Loucy (cell line): Measurements from ENCODE around the gene ZNF384.
A peak's percentile ranks its signal among the peaks of the same experiment; 100 is the strongest.

Source experiments
- H2AFZ ChIP-seq: fragments of 200-600 bp; sonication (generic); 2 replicates; pipeline ENCODE4 v1.6.0; 2016; ENCODE audit warnings: antibody characterized with exemption, mild to moderate bottlenecking, low read length, moderate library complexity
- H3F3A ChIP-seq: fragments of 200-600 bp; 2 replicates; pipeline ENCODE4 v1.6.0; 2016; ENCODE audit warnings: antibody characterized with exemption, low read depth, mild to moderate bottlenecking
- H3K27me3 ChIP-seq: fragments of 200-600 bp; sonication (generic); 2 replicates; pipeline ENCODE4 v1.6.1; 2014; ENCODE audit warnings: low read length, mild to moderate bottlenecking; ENCODE audit not compliant: insufficient read depth, poor library complexity, severe bottlenecking
- H3K36me3 ChIP-seq: fragments of 200-600 bp; sonication (generic); 2 replicates; pipeline ENCODE4 v1.6.1; 2016; ENCODE audit warnings: low read length; ENCODE audit not compliant: insufficient read depth
- H3K4me1 ChIP-seq: fragments of 200-600 bp; sonication (generic); 2 replicates; pipeline ENCODE4 v1.5.1; 2014; ENCODE audit warnings: low read length, mild to moderate bottlenecking; ENCODE audit not compliant: insufficient read depth, poor library complexity, severe bottlenecking
- H3K4me2 ChIP-seq: fragments of 200-600 bp; sonication (generic); 2 replicates; pipeline ENCODE4 v1.6.0; 2014; ENCODE audit warnings: antibody characterized with exemption, low read length, low read depth, mild to moderate bottlenecking; ENCODE audit not compliant: poor library complexity, severe bottlenecking
- H3K4me3 ChIP-seq: fragments of 200-600 bp; sonication (generic); 2 replicates; pipeline ENCODE4 v1.5.1; 2014; ENCODE audit warnings: low read length, mild to moderate bottlenecking, mixed read lengths; ENCODE audit not compliant: poor library complexity, severe bottlenecking
- H3K79me2 ChIP-seq: fragments of 200-600 bp; sonication (generic); 2 replicates; pipeline ENCODE4 v1.6.1; 2014; ENCODE audit warnings: low read length; ENCODE audit not compliant: insufficient read depth
- H3K9ac ChIP-seq: fragments of 200-600 bp; sonication (generic); 2 replicates; pipeline ENCODE4 v1.6.0; 2014; ENCODE audit warnings: mild to moderate bottlenecking, low read depth, low read length, moderate library complexity; ENCODE audit not compliant: poor library complexity, severe bottlenecking
- H3K9me2 ChIP-seq: fragments of 200-600 bp; sonication (generic); replicated peaks from 2 replicates; pipeline ENCODE4 v1.6.1; 2016; ENCODE audit warnings: low read depth, low read length, mixed read lengths
- H3K9me3 ChIP-seq: fragments of 200-600 bp; sonication (generic); 2 replicates; pipeline ENCODE4 v1.6.1; 2014; ENCODE audit warnings: mild to moderate bottlenecking, antibody characterized with exemption, low read length, low read depth; ENCODE audit not compliant: insufficient read depth
- H4K20me1 ChIP-seq: fragments of 200-600 bp; sonication (generic); 2 replicates; pipeline ENCODE4 v1.6.0; 2014; ENCODE audit warnings: antibody characterized with exemption, low read length, mild to moderate bottlenecking; ENCODE audit not compliant: insufficient read depth, poor library complexity, severe bottlenecking
- CTCF ChIP-seq: fragments of 200-600 bp; sonication (generic); conservative IDR thresholded peaks from 2 replicates; pipeline ENCODE4 v1.5.1; 2014; ENCODE audit warnings: mild to moderate bottlenecking, antibody characterized with exemption, low read length
- EZH2phosphoT487 ChIP-seq: fragments of 200-600 bp; IDR thresholded peaks from 2 replicates; pipeline ENCODE4 v1.6.1; 2018; ENCODE audit warnings: antibody characterized with exemption, mild to moderate bottlenecking, moderate library complexity, borderline replicate concordance

ZNF384 gene

GRCh38 chr12:6685814-6686213, 3.4 kb downstream of the ZNF384 start:
- Histone ChIP-seq H3K79me2 (peaks cover 89% of the 10 kb centered on the region), H3K36me3 (no peaks in the 10 kb centered on the region; the same call in 1 of the 2 replicates), H4K20me1 (peaks cover 55% of the 10 kb centered on the region), H3K9me3 (no peaks in the 10 kb centered on the region), H3K4me2 (peak overlapping the region; percentile 100), H3K4me3 (peak overlapping the region; percentile 87), H3K9me2 (no peaks in the 10 kb centered on the region), H3K27me3 (no peaks in the 10 kb centered on the region), H3K9ac (peak overlapping the region; percentile 96), H3K4me1 (peaks cover 53% of the 10 kb centered on the region), H3F3A (no peaks in the 10 kb centered on the region), H2AFZ (no peak overlapping the region)
- TF ChIP-seq CTCF (no peak), EZH2phosphoT487 (no peak)

- Histone ChIP-seq H3K9ac (peak overlapping the region; percentile 46), H3K4me2 (peak overlapping the region; percentile 100), H3K79me2 (peaks cover 92% of the 10 kb centered on the region), H3K36me3 (peaks cover 6% of the 10 kb centered on the region; the same call in 1 of the 2 replicates), H2AFZ (no peak overlapping the region), H3F3A (no peaks in the 10 kb centered on the region), H3K4me3 (peak overlapping the region; percentile 87), H3K4me1 (peaks cover 47% of the 10 kb centered on the region), H3K9me3 (no peaks in the 10 kb centered on the region), H4K20me1 (peaks cover 62% of the 10 kb centered on the region), H3K27me3 (no peaks in the 10 kb centered on the region), H3K9me2 (no peaks in the 10 kb centered on the region)
- peak; percentile 91 for TF ChIP-seq CTCF
- no peak for TF ChIP-seq EZH2phosphoT487
Measured at GRCh38 chr12:6684609-6685008, 4.6 kb downstream of the ZNF384 start.

GRCh38 chr12:6676962-6677361, 12.2 kb downstream of the ZNF384 start:
- Histone ChIP-seq H3K4me1 (peaks cover 5% of the 10 kb centered on the region), H2AFZ (no peak overlapping the region), H3K27me3 (no peaks in the 10 kb centered on the region), H4K20me1 (peaks cover 36% of the 10 kb centered on the region), H3K4me2 (no peak overlapping the region), H3F3A (no peaks in the 10 kb centered on the region), H3K9me3 (no peaks in the 10 kb centered on the region), H3K9ac (no peak overlapping the region), H3K79me2 (peaks cover 58% of the 10 kb centered on the region), H3K9me2 (no peaks in the 10 kb centered on the region), H3K4me3 (no peak overlapping the region), H3K36me3 (peaks cover 82% of the 10 kb centered on the region)
- TF ChIP-seq CTCF (no peak), EZH2phosphoT487 (no peak)
